ENCODE measurements around the gene MC5R.
"Not testable (repeated sequence)": the region's sequence is repeated elsewhere in the genome, so short reads cannot be mapped to it uniquely, and the experiment has no call there.

MC5R gene

DNA sequence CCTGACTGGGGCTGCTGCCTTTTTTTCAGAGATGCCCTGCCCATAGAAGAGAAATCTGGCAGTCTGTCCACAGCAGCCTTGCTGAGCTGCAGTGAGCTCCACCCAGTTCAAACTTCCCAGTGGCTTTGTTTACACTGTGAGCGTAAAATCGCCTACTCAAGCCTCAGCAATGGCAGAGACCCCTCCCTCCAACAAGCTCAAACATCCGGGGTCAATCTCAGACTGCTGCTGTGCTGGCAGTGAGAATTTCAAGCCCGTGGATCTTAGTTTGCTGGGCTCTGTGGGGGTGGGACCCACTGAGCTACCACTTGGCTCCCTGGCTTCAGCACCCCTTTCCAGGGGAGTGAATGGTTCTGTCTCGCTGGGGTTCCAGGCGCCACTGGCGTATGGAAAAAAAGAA lies 38.9 kb downstream of the MC5R start:
- not testable (repeated sequence) for DNase-seq

DNA sequence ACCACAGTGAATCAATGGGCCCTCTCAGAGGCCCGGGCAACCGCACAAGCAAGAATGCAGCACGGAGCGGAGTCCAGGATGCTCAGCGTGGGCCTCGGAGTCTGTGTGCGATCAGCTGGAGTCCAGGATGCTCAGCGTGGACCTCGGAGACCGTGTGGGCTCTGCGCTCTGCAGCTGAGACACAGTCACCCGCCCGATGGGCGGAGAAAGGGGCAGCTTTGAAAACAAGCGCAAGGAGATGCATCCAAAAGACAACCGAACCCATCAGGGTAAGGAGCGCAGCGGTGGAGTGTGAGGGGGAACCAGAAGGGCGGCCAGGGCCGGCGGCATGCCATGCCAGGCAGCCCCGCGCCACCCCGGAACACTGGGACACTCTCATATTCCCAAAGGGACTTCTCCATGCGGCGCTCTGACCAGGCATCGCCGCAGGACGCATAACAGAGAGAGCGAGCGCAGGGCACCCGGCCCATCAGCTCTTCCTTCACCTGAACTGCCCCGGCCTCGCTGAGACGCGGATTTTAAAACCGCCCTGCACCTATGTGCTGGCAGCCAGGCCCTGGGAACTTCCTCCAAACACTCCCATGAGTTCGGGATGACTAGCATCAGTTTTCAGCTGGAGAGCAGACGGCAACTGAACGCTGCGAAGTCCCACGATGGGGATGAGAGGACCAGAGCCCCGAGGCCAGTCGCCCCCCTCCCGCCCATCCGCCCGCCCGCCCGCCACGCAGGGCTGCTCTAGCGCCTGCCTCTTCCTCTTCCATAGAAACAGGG lies 44.7 kb downstream of the MC5R start:
- no peak for DNase-seq

DNA sequence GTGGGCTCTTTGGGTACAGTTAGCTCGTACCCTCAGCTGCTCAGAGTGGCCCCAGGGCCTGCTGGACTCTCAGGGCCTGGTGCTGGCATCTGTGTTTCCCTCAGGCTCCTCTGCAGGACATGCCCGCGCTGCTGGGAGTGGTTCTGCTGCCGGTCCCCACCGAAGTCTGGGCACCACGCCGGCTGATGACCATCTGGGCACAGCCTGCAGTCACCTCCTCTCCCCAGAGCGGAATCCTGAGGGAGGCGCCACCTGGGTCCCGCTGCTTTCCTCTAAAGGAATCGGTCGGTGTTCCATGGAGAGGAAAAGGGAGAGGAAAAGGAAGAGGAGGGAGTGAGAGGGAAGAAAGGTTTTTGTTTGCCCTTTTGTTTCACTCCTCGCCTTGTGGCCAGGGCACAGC lies 47.8 kb downstream of the MC5R start:
- no peak for DNase-seq

DNA sequence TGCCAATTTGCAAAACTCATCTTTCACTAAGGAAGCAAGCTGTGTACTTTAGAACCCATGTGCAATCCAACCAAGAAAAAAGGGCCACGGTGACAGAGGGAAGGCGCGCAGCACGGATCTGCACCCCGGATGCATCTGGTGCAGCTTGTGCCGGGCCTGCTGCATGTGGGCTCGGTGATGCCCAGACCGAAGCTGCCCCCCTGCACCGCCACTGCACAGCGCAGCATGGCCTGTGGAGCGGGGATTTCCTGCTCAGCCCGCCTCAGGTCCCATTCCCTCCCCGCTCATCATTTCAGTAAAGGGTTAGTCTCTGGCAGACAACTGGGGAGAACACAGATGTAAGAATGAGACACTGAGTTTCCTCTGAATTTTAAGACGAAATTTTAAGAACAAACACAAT lies 48.4 kb downstream of the MC5R start:
- DNase-seq, result no peak

DNA sequence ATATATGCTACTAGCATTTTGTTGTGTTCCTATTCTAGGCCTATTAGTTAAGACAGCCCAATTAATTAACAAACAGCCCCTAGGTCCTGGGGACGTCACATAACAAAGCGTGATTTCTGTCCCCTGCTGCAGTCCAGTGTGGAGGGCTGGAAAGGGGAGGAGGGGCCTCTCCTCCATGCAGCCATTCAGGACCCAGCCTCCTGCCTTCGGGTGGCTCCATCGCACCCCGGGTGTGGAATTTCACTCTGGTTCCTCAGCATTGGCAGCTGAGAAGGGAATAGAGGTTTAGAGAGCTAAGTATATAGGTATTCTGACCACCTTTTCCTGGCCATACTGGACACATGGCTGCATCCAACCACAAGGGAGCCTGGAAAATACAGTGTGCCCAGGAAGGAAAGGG lies 49.0 kb downstream of the MC5R start:
- no peak for DNase-seq

DNA sequence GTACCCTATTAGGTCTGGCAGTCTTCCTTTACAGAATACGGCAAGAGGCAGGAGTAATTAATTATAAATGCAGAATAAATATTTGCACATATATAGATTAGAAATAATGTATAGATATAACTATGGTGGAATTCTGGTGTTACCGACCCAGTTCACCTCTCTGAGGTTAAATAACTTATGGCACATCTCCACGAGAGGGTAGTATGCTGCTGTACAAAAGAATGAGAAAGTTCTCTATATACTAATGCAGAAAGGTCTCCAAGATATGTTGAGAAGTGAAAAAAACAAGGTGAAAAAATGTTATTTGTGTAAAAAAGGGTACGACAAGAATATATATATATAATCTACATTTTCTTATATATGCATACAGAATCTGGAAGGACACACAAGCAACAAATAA lies 50.6 kb downstream of the MC5R start:
- DNase-seq, result no peak

Data from activated T-cell treated with anti-CD3 and anti-CD28 coated beads, Interleukin-2, amount 50 U/mL, for 48 hours (primary cell).